ENCODE results near the gene SPRING1. TPM values are rescaled to one million over a fixed set of nuclear protein-coding genes. Genes with fewer than 3 reads are reported as not detected.

The SPRING1 gene
- total and polyA plus RNA-seq, 2 donors (not counting 1 experiment from before 2014, with no cell fraction given) = 12.9 to 43.7 TPM

- H3K4me1 Mint-ChIP-seq = no peaks in the 10 kb centered on the region
- no peak for DNase-seq
- H2AFZ ChIP-seq (ENCODE audit: insufficient read depth, low read depth, low read length, poor library complexity, severe bottlenecking) = no peak overlapping the region
- intact Hi-C loops (cut with micrococcal nuclease) = no loop called here
- no peaks in the 10 kb centered on the region for H3K79me2 ChIP-seq (ENCODE audit: control insufficient read depth, insufficient read depth, low read length)
- POLR2A ChIA-PET = no interaction called here
- H3K9ac ChIP-seq (ENCODE audit: low read length) = no peak overlapping the region
- no peaks in the 10 kb centered on the region for H3K9me3 Mint-ChIP-seq (ENCODE audit: insufficient read depth)
- H3K27ac Mint-ChIP-seq = no peak overlapping the region
- no peaks in the 10 kb centered on the region for H3K27me3 Mint-ChIP-seq
- TF ChIP-seq, protein P1, sequence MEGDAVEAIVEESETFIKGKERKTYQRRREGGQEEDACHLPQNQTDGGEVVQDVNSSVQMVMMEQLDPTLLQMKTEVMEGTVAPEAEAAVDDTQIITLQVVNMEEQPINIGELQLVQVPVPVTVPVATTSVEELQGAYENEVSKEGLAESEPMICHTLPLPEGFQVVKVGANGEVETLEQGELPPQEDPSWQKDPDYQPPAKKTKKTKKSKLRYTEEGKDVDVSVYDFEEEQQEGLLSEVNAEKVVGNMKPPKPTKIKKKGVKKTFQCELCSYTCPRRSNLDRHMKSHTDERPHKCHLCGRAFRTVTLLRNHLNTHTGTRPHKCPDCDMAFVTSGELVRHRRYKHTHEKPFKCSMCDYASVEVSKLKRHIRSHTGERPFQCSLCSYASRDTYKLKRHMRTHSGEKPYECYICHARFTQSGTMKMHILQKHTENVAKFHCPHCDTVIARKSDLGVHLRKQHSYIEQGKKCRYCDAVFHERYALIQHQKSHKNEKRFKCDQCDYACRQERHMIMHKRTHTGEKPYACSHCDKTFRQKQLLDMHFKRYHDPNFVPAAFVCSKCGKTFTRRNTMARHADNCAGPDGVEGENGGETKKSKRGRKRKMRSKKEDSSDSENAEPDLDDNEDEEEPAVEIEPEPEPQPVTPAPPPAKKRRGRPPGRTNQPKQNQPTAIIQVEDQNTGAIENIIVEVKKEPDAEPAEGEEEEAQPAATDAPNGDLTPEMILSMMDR (IDR thresholded peaks at IDR 0.05) = no peak
- TF ChIP-seq EZH2 (IDR thresholded peaks at IDR 0.05; ENCODE audit: borderline replicate concordance, insufficient read depth, low read depth, low read length, poor library complexity, severe bottlenecking) = no peak
- H3K36me3 ChIP-seq (replicated peaks in 1 of 2; ENCODE audit: control extremely low read depth in 1 of 2, control insufficient read depth in 1 of 2, extremely low read depth in 1 of 2, insufficient read depth in 2 of 2, low read length in 1 of 2) = peaks cover 0 to 1% of the 10 kb centered on the region in 2 experiments
- no peak for ATAC-seq (ENCODE audit: low read depth)
- H3K4me2 ChIP-seq (replicated peaks; ENCODE audit: low read depth, low read length, poor library complexity, severe bottlenecking) = no peak overlapping the region
- no peak overlapping the region for H3K27ac ChIP-seq (ENCODE audit: low read length in 2 of 2)
- WGBS (ENCODE audit: insufficient coverage) = 100% methylated on average over 3 of the region's 3 CpGs
- H4K20me1 ChIP-seq (ENCODE audit: control insufficient read depth, insufficient read depth, low read length, poor library complexity, severe bottlenecking) = no peaks in the 10 kb centered on the region
- no peak overlapping the region for H3K4me3 Mint-ChIP-seq
- no peaks in the 10 kb centered on the region for H3K9me3 ChIP-seq (ENCODE audit: control extremely low read depth in 1 of 3, control insufficient read depth in 2 of 3, insufficient read depth in 1 of 3, low read length in 2 of 3)
- H3K27me3 ChIP-seq (replicated peaks in 1 of 4; ENCODE audit: control extremely low read depth in 1 of 4, control insufficient read depth in 3 of 4, insufficient read depth in 4 of 4, low read length in 3 of 4) = no peaks in the 10 kb centered on the region
- H3K4me3 ChIP-seq (ENCODE audit: control extremely low read depth in 1 of 5, extremely low read depth in 1 of 5, insufficient read depth in 1 of 5, low read depth in 2 of 5, low read length in 4 of 5) = no peak overlapping the region
- no peaks in the 10 kb centered on the region for H3K4me1 ChIP-seq (ENCODE audit: control insufficient read depth in 2 of 2, insufficient read depth in 2 of 2, low read length in 2 of 2)
- CTCF ChIA-PET = no interaction called here
These were observed 28.9 kb upstream of the SPRING1 start for GRCh38 chr12:116766746-116767145.

DNA sequence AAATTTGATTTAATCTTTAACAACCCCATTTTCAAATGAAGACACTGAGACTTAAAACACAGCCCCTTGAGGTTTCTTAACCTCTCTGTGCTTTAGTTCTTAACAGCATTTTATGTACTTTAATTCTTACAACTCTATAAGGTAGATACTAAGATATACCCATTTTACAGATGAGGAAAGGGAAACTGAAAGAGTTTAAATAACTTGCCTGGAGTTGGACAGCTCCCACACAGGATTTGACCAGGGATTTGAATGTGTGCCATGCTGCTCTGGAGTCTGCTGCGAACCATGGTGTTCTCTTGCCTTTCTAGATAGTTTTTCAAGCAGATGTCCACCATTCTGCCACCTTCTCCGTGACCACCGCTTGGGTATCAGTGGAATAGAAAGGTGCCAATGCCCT lies 28.4 kb upstream of the SPRING1 start:
- no peaks in the 10 kb centered on the region for H3K4me1 ChIP-seq (ENCODE audit: control insufficient read depth in 2 of 2, insufficient read depth in 2 of 2, low read length in 2 of 2)
- no peak for DNase-seq
- no peaks in the 10 kb centered on the region for H3K27me3 Mint-ChIP-seq
- no peaks in the 10 kb centered on the region for H3K4me1 Mint-ChIP-seq
- H3K36me3 ChIP-seq (replicated peaks in 1 of 2; ENCODE audit: control extremely low read depth in 1 of 2, control insufficient read depth in 1 of 2, extremely low read depth in 1 of 2, insufficient read depth in 2 of 2, low read length in 1 of 2) = peaks cover 0 to 1% of the 10 kb centered on the region in 2 experiments
- no peaks in the 10 kb centered on the region for H4K20me1 ChIP-seq (ENCODE audit: control insufficient read depth, insufficient read depth, low read length, poor library complexity, severe bottlenecking)
- no peak overlapping the region for H3K27ac Mint-ChIP-seq
- H3K4me3 ChIP-seq (ENCODE audit: control extremely low read depth in 1 of 5, extremely low read depth in 1 of 5, insufficient read depth in 1 of 5, low read depth in 2 of 5, low read length in 4 of 5) = no peak overlapping the region
- no peak overlapping the region for H3K27ac ChIP-seq (ENCODE audit: low read length in 2 of 2)
- no peaks in the 10 kb centered on the region for H3K79me2 ChIP-seq (ENCODE audit: control insufficient read depth, insufficient read depth, low read length)
- H3K9me3 ChIP-seq (ENCODE audit: control extremely low read depth in 1 of 3, control insufficient read depth in 2 of 3, insufficient read depth in 1 of 3, low read length in 2 of 3) = no peaks in the 10 kb centered on the region
- TF ChIP-seq, protein P1 (IDR thresholded peaks at IDR 0.05) = no peak
- no peak for TF ChIP-seq EZH2 (IDR thresholded peaks at IDR 0.05; ENCODE audit: borderline replicate concordance, insufficient read depth, low read depth, low read length, poor library complexity, severe bottlenecking)
- H2AFZ ChIP-seq (ENCODE audit: insufficient read depth, low read depth, low read length, poor library complexity, severe bottlenecking) = no peak overlapping the region
- no peak overlapping the region for H3K9ac ChIP-seq (ENCODE audit: low read length)
- H3K27me3 ChIP-seq (replicated peaks in 1 of 4; ENCODE audit: control extremely low read depth in 1 of 4, control insufficient read depth in 3 of 4, insufficient read depth in 4 of 4, low read length in 3 of 4) = no peaks in the 10 kb centered on the region
- H3K9me3 Mint-ChIP-seq (ENCODE audit: insufficient read depth) = no peaks in the 10 kb centered on the region
- H3K4me2 ChIP-seq (replicated peaks; ENCODE audit: low read depth, low read length, poor library complexity, severe bottlenecking) = no peak overlapping the region
- ChIA-PET POLR2A (no interaction called here), CTCF (interaction anchor here (1.4 kb wide), 1 partner anchor 116 kb away, joined by 5 read pairs; no protein-coding TSS in a partner anchor)
- intact Hi-C loops (cut with micrococcal nuclease) = no loop called here
- no peak overlapping the region for H3K4me3 Mint-ChIP-seq
- no peak for ATAC-seq (ENCODE audit: low read depth)
- WGBS (ENCODE audit: insufficient coverage) = 100% methylated on average over 2 of the region's 3 CpGs

Measured in B cell (primary cell).